HG03103 (cell line): ENCODE results near the gene MAP3K9.

ENCODE experiments used
- ATAC-seq: cut with Tn5 transposase; IDR thresholded peaks from one replicate; pipeline ENCODE4 v1.9.1; 2021; ENCODE audit warnings: low read depth; ENCODE audit not compliant: unreplicated experiment

The MAP3K9 gene

GRCh38 chr14:70730393-70730792 lies 78.9 kb downstream of the MAP3K9 start:
- no peak for ATAC-seq

GRCh38 chr14:70726651-70727375 lies 82.5 kb downstream of the MAP3K9 start:
- ATAC-seq = no peak

GRCh38 chr14:70724944-70725343 lies 84.4 kb downstream of the MAP3K9 start:
- ATAC-seq = no peak

GRCh38 chr14:70724110-70724509 lies 85.2 kb downstream of the MAP3K9 start:
- no peak for ATAC-seq

GRCh38 chr14:70723276-70723675 lies 86.0 kb downstream of the MAP3K9 start:
- no peak for ATAC-seq

GRCh38 chr14:70722418-70722817 lies 86.9 kb downstream of the MAP3K9 start:
- ATAC-seq = no peak

GRCh38 chr14:70721542-70721941 lies 87.8 kb downstream of the MAP3K9 start:
- no peak for ATAC-seq

- ATAC-seq = no peak
Measured at GRCh38 chr14:70718383-70719118, 90.8 kb downstream of the MAP3K9 start.

GRCh38 chr14:70716958-70717357 lies 92.4 kb downstream of the MAP3K9 start:
- no peak for ATAC-seq

GRCh38 chr14:70716483-70716882 lies 92.8 kb downstream of the MAP3K9 start:
- no peak for ATAC-seq

- no peak for ATAC-seq
Measured at GRCh38 chr14:70714055-70714550, 95.2 kb downstream of the MAP3K9 start.

- no peak for ATAC-seq
Measured at GRCh38 chr14:70713511-70713916, 95.8 kb downstream of the MAP3K9 start.

- ATAC-seq = no peak
Measured at GRCh38 chr14:70713096-70713495, 96.2 kb downstream of the MAP3K9 start.

GRCh38 chr14:70711451-70711850 lies 97.9 kb downstream of the MAP3K9 start:
- ATAC-seq = no peak

- ATAC-seq = no peak
Measured at GRCh38 chr14:70709726-70710382, 99.5 kb downstream of the MAP3K9 start.

GRCh38 chr14:70708717-70709570 lies 100.4 kb downstream of the MAP3K9 start:
- no peak for ATAC-seq

GRCh38 chr14:70707138-70708038 lies 101.9 kb downstream of the MAP3K9 start:
- ATAC-seq = peak; percentile 63

- ATAC-seq = no peak
Measured at GRCh38 chr14:70706177-70706576, 103.1 kb downstream of the MAP3K9 start.

- ATAC-seq = no peak
Measured at GRCh38 chr14:70704960-70705359, 104.4 kb downstream of the MAP3K9 start.
